Trophoblast cell (in vitro differentiated cells and primary cell): Measurements from ENCODE around the gene KRT32.
A peak's percentile ranks its signal among the peaks of the same experiment; 100 is the strongest.

Source experiments
- DNase-seq, 2 donors: peaks; one replicate each; pipeline ENCODE4 v3.0.0-alpha.2; 2016
- H2AFZ ChIP-seq: 2 replicates; pipeline ENCODE4 v1.6.1; 2013; ENCODE audit warnings: low read length, moderate library complexity, mild to moderate bottlenecking; ENCODE audit not compliant: insufficient read depth, poor library complexity
- H2AK5ac ChIP-seq: 2 replicates; pipeline ENCODE4 v1.6.1; 2013; ENCODE audit warnings: mild to moderate bottlenecking, low read length
- H2BK120ac ChIP-seq: 2 replicates; pipeline ENCODE4 v1.6.1; 2013; ENCODE audit warnings: low read length, mild to moderate bottlenecking, moderate library complexity; ENCODE audit not compliant: insufficient read depth, poor library complexity
- H2BK12ac ChIP-seq: 2 replicates; pipeline ENCODE4 v1.6.1; 2013; ENCODE audit warnings: mild to moderate bottlenecking, low read length, moderate library complexity
- H2BK5ac ChIP-seq: 2 replicates; pipeline ENCODE4 v1.6.1; 2013; ENCODE audit warnings: low read length, low read depth, moderate library complexity, mild to moderate bottlenecking; ENCODE audit not compliant: poor library complexity
- H3K14ac ChIP-seq: 2 replicates; pipeline ENCODE4 v1.6.1; 2013; ENCODE audit warnings: mild to moderate bottlenecking, low read length
- H3K18ac ChIP-seq: 2 replicates; pipeline ENCODE4 v1.6.1; 2013; ENCODE audit warnings: mild to moderate bottlenecking, low read length
- H3K23ac ChIP-seq: 2 replicates; pipeline ENCODE4 v1.6.1; 2013; ENCODE audit warnings: low read length
- H3K27ac ChIP-seq: 2 replicates; pipeline ENCODE4 v1.5.1; 2013; ENCODE audit warnings: low read depth, mild to moderate bottlenecking, inconsistent platforms, low read length, moderate library complexity
- H3K27me3 ChIP-seq: 2 replicates; pipeline ENCODE4 v1.6.1; 2013; ENCODE audit warnings: inconsistent platforms, mild to moderate bottlenecking, low read length, moderate library complexity; ENCODE audit not compliant: insufficient read depth
- H3K36me3 ChIP-seq, 2 experiments: 1 replicate in 1 of 2; 2 replicates in 1 of 2; pipeline ENCODE4 v1.6.1; 2013; ENCODE audit warnings: low read length in 2 of 2, mild to moderate bottlenecking in 2 of 2, moderate library complexity in 1 of 2; ENCODE audit not compliant: insufficient read depth in 2 of 2, control insufficient read depth in 1 of 2
- H3K4ac ChIP-seq: 2 replicates; pipeline ENCODE4 v1.6.1; 2013; ENCODE audit warnings: low read depth, mild to moderate bottlenecking, low read length, moderate library complexity
- H3K4me1 ChIP-seq, 2 experiments: 1 replicate in 1 of 2; 2 replicates in 1 of 2; pipeline ENCODE4 v1.6.1; 2013; ENCODE audit warnings: low read length in 2 of 2, mild to moderate bottlenecking in 2 of 2, moderate library complexity in 1 of 2; ENCODE audit not compliant: insufficient read depth in 2 of 2, control insufficient read depth in 1 of 2
- H3K4me2 ChIP-seq: 2 replicates; pipeline ENCODE4 v1.6.1; 2013; ENCODE audit warnings: inconsistent platforms, mild to moderate bottlenecking, low read length, moderate library complexity
- H3K4me3 ChIP-seq: 2 replicates; pipeline ENCODE4 v1.5.1; 2013; ENCODE audit warnings: mild to moderate bottlenecking, low read depth, low read length, inconsistent platforms
- H3K79me1 ChIP-seq: one replicate; pipeline ENCODE4 v1.6.1; 2013; ENCODE audit warnings: low read length
- H3K79me2 ChIP-seq: 2 replicates; pipeline ENCODE4 v1.6.1; 2013; ENCODE audit warnings: low read length, mild to moderate bottlenecking; ENCODE audit not compliant: control insufficient read depth, insufficient read depth, poor library complexity
- H3K9ac ChIP-seq: 2 replicates; pipeline ENCODE4 v1.6.1; 2013; ENCODE audit warnings: mild to moderate bottlenecking, low read length
- H3K9me3 ChIP-seq: 2 replicates; pipeline ENCODE4 v1.6.1; 2013; ENCODE audit warnings: low read depth, mild to moderate bottlenecking, control low read depth, inconsistent platforms, low read length; ENCODE audit not compliant: insufficient read depth
- H4K12ac ChIP-seq: 2 replicates; pipeline ENCODE4 v1.6.1; 2013; ENCODE audit warnings: low read depth, mild to moderate bottlenecking, low read length, moderate library complexity
- H4K8ac ChIP-seq: 2 replicates; pipeline ENCODE4 v1.6.1; 2013; ENCODE audit warnings: low read depth, mild to moderate bottlenecking, low read length, moderate library complexity
- H4K91ac ChIP-seq: one replicate; pipeline ENCODE4 v1.6.1; 2013; ENCODE audit warnings: low read depth, mild to moderate bottlenecking, low read length, moderate library complexity
- WGBS: extraction: QIAGEN DNeasy Blood & Tissue Kit; methylation state at CpG from one replicate; pipeline ENCODE4 v1.1.7; 2013; ENCODE audit warnings: missing lambda C conversion rate; ENCODE audit not compliant: insufficient read length, insufficient coverage; ENCODE audit errors: extremely low coverage; 5-methylcytosine and 5-hydroxymethylcytosine counted together

Gene KRT32

DNA sequence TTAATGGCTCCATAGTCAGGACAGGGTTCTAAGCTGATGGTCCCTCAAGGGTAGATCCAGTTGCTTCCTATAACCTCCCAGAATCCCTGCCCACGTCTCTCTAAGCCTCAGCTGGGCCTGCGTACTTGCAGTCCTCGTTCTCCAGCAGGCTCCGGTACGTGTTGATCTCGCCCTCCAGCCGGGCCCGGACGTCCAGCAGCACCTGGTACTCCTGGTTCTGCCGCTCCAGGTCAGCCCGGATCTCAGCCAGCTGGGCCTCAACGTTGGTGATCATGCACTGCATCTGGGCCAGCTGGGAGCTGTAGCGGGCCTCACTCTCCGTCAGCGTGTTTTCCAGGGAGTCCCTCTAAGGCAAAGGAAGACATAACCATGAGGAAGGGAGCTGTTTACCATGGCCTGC is 4.5 kb downstream of the KRT32 start:
- no peak overlapping the region for H2BK5ac ChIP-seq
- H2AFZ ChIP-seq = no peak overlapping the region
- no peak overlapping the region for H3K4me3 ChIP-seq
- H4K8ac ChIP-seq = no peak overlapping the region
- no CpG with 5 or more reads among the region's 15 CpGs for WGBS
- H3K23ac ChIP-seq = no peak overlapping the region
- H3K14ac ChIP-seq = no peak overlapping the region
- H4K12ac ChIP-seq = no peak overlapping the region
- no peak overlapping the region for H2BK12ac ChIP-seq
- H2BK120ac ChIP-seq = no peak overlapping the region
- H3K27ac ChIP-seq = no peak overlapping the region
- H3K4me1 ChIP-seq = no peaks in the 10 kb centered on the region
- peaks cover 5% of the 10 kb centered on the region for H3K9me3 ChIP-seq
- no peaks in the 10 kb centered on the region for H3K36me3 ChIP-seq
- no peak overlapping the region for H3K4me2 ChIP-seq
- H2AK5ac ChIP-seq = no peak overlapping the region
- no peak overlapping the region for H3K18ac ChIP-seq
- H4K91ac ChIP-seq = no peak overlapping the region
- H3K4ac ChIP-seq = no peak overlapping the region
- H3K79me2 ChIP-seq = no peaks in the 10 kb centered on the region
- no peak overlapping the region for H3K9ac ChIP-seq
- no peaks in the 10 kb centered on the region for H3K27me3 ChIP-seq
- H3K79me1 ChIP-seq = no peaks in the 10 kb centered on the region
- DNase-seq = no peak

DNA sequence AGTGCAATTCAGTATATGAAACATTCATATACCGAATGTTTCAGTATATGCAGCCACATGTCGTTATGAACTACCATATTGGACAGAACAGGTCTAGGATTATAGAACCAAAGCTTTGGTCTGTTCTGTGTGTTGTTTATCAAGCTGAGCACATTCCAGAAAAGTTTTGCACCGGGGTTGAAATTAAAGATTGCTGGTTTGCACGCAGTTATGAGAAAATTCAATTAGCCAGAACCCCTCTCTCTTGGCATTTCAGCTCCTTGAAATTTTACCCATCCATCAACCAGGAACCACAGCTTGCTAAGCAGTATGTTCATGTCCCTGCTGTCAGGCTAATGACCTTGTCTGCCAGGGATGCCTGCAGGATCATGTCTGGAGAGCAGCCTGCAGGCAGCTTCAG is 9.5 kb downstream of the KRT32 start:
- Histone ChIP-seq H3K4ac (no peak overlapping the region), H3K9me3 (no peaks in the 10 kb centered on the region), H3K23ac (no peak overlapping the region), H3K14ac (no peak overlapping the region), H3K4me2 (no peak overlapping the region), H3K9ac (no peak overlapping the region), H4K12ac (no peak overlapping the region), H3K79me1 (no peaks in the 10 kb centered on the region), H2BK120ac (no peak overlapping the region), H2BK12ac (no peak overlapping the region), H3K4me3 (no peak overlapping the region), H3K27me3 (no peaks in the 10 kb centered on the region), H3K18ac (no peak overlapping the region), H3K27ac (no peak overlapping the region), H4K8ac (no peak overlapping the region), H3K4me1 (no peaks in the 10 kb centered on the region), H2AK5ac (no peak overlapping the region), H2AFZ (no peak overlapping the region), H3K36me3 (no peaks in the 10 kb centered on the region), H3K79me2 (no peaks in the 10 kb centered on the region), H4K91ac (no peak overlapping the region), H2BK5ac (no peak overlapping the region)
- no peak for DNase-seq
- no CpG with 5 or more reads among the region's 4 CpGs for WGBS

DNA sequence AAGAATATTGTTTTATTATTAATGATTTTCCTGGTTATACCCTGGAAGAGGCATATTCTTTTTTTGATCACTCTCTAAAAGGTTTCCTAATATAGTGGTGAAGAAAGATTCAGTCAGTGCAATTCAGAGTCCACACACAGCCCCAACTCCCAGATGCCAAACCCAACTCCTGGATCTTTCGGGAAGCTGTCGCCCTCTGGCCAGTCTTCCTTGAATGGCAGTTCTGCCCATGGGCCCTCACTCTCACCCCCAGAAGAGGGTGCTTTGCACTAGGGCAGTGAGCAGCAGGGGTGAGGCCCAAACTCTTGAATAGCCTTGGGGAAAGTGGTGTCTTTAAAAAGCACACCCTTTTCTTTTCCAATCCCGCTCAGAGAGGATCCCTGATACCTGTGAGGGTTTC is 11.0 kb downstream of the KRT32 start:
- Histone ChIP-seq H2AFZ (no peak overlapping the region), H4K91ac (no peak overlapping the region), H3K4me2 (no peak overlapping the region), H3K4ac (no peak overlapping the region), H3K9ac (no peak overlapping the region), H4K8ac (no peak overlapping the region), H4K12ac (no peak overlapping the region), H3K27me3 (no peaks in the 10 kb centered on the region), H2BK12ac (no peak overlapping the region), H3K36me3 (no peaks in the 10 kb centered on the region), H3K79me2 (no peaks in the 10 kb centered on the region), H3K79me1 (no peaks in the 10 kb centered on the region), H2BK5ac (no peak overlapping the region), H3K27ac (no peak overlapping the region), H3K18ac (no peak overlapping the region), H3K23ac (no peak overlapping the region), H2BK120ac (no peak overlapping the region), H3K9me3 (no peaks in the 10 kb centered on the region), H3K4me1 (no peaks in the 10 kb centered on the region), H3K14ac (no peak overlapping the region), H2AK5ac (no peak overlapping the region), H3K4me3 (no peak overlapping the region)
- WGBS = no CpG with 5 or more reads among the region's 3 CpGs
- DNase-seq = peak in 1 of 2 donors; percentile 49

DNA sequence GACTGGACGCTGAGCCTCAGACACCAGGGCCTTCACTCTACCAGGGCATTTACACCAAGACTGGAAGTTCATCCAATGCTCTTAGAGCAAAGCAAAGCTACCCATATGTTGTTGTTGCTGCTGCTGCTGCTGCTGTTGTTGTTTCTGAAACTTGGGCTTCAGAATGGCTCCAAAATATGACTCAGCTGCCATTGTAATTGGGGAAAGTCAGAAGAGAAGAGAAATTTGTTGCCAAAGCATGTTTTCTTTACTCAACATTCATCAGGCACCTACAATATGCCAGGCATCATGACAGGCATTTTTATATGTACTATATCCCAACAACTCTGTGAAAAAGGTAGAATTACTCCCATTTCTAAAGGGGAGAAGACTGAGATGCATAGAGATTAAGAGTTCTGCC is 11.9 kb downstream of the KRT32 start:
- Histone ChIP-seq H3K27ac (no peak overlapping the region), H3K4me3 (no peak overlapping the region), H4K12ac (no peak overlapping the region), H3K79me2 (no peaks in the 10 kb centered on the region), H4K91ac (no peak overlapping the region), H3K79me1 (no peaks in the 10 kb centered on the region), H2BK12ac (no peak overlapping the region), H3K4ac (no peak overlapping the region), H2AFZ (no peak overlapping the region), H3K14ac (no peak overlapping the region), H2BK5ac (no peak overlapping the region), H3K18ac (no peak overlapping the region), H2AK5ac (no peak overlapping the region), H4K8ac (no peak overlapping the region), H3K9ac (no peak overlapping the region), H3K4me2 (no peak overlapping the region), H3K9me3 (no peaks in the 10 kb centered on the region), H3K23ac (no peak overlapping the region), H3K36me3 (no peaks in the 10 kb centered on the region), H2BK120ac (no peak overlapping the region), H3K27me3 (no peaks in the 10 kb centered on the region), H3K4me1 (no peaks in the 10 kb centered on the region)
- no CpG with 5 or more reads among the region's 1 CpG for WGBS
- no peak for DNase-seq
